Colonic mucosa (tissue), 4 donors: Measurements from ENCODE around the gene MYH9. TPM values are rescaled to one million over a fixed set of nuclear protein-coding genes. Genes with fewer than 3 reads are reported as not detected.

Experiments used
- DNase-seq: peaks from one replicate; pipeline ENCODE4 v3.0.0-alpha.2; 2020
- H3K27ac ChIP-seq: fragments of 200-600 bp; one replicate; pipeline ENCODE4 v1.8.0; 2021
- H3K27me3 ChIP-seq: fragments of 200-600 bp; one replicate; pipeline ENCODE4 v1.8.0; 2021
- H3K36me3 ChIP-seq: fragments of 200-600 bp; one replicate; pipeline ENCODE4 v1.8.0; 2021
- H3K4me1 ChIP-seq: fragments of 200-600 bp; one replicate; pipeline ENCODE4 v1.8.0; 2021; ENCODE audit warnings: mild to moderate bottlenecking
- H3K4me3 ChIP-seq: fragments of 200-600 bp; one replicate; pipeline ENCODE4 v1.8.0; 2021
- H3K9ac ChIP-seq, 2 donors: one replicate each; pipeline ENCODE4 v1.7.0; 2013; ENCODE audit warnings: control low read depth in 2 of 2, low read depth in 2 of 2, low read length in 2 of 2
- H3K9me3 ChIP-seq: fragments of 200-600 bp; one replicate; pipeline ENCODE4 v1.8.0; 2021
- intact Hi-C: fragments of 100-400 bp; cut with DNase I; formaldehyde crosslinking; loops from one replicate; pipeline ENCODE4 v1.14.1; 2022
- total RNA-seq, 2 donors: library from RNA; stranded (reverse); fragmentation: NEBNext Ultra II Directional in 1 of 2; extraction: Animal tissue kit (Norgen Biotek cat#: 25700) in 1 of 2; gene quantifications; one replicate each; pipeline ENCODE4 v1.2.1, GENCODE V29; 2021
- TF ChIP-seq, protein P1 (sequence below): fragments of 200-600 bp; IDR thresholded peaks from one replicate; pipeline ENCODE4 v1.8.0; 2022; ENCODE audit warnings: antibody characterized with exemption, mild to moderate bottlenecking
- donor health status: healthy.
- donor health status: DM: no; HTN: no; CAD: no.
- donor health status: DM: no; HTN: no; CAD: no.

MYH9 gene
- total RNA-seq, 2 donors from 2014 or later, result 711 to 719 TPM

GRCh38 chr22:36239150-36239400 is 148.7 kb downstream of the MYH9 start:
- H3K27ac ChIP-seq, result peak overlapping the region; percentile 93
- intact Hi-C loops, result loop anchor here (5.0 kb wide), 1 partner anchor 48 kb away; no protein-coding TSS in a partner anchor
- H3K9ac ChIP-seq, result peak overlapping the region; percentile 78 to 98
- no peaks in the 10 kb centered on the region for H3K27me3 ChIP-seq
- peaks cover 18% of the 10 kb centered on the region for H3K4me1 ChIP-seq
- H3K36me3 ChIP-seq, result no peaks in the 10 kb centered on the region
- TF ChIP-seq, protein P1, sequence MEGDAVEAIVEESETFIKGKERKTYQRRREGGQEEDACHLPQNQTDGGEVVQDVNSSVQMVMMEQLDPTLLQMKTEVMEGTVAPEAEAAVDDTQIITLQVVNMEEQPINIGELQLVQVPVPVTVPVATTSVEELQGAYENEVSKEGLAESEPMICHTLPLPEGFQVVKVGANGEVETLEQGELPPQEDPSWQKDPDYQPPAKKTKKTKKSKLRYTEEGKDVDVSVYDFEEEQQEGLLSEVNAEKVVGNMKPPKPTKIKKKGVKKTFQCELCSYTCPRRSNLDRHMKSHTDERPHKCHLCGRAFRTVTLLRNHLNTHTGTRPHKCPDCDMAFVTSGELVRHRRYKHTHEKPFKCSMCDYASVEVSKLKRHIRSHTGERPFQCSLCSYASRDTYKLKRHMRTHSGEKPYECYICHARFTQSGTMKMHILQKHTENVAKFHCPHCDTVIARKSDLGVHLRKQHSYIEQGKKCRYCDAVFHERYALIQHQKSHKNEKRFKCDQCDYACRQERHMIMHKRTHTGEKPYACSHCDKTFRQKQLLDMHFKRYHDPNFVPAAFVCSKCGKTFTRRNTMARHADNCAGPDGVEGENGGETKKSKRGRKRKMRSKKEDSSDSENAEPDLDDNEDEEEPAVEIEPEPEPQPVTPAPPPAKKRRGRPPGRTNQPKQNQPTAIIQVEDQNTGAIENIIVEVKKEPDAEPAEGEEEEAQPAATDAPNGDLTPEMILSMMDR, result no peak
- DNase-seq, result peak; percentile 45
- no peaks in the 10 kb centered on the region for H3K9me3 ChIP-seq
- H3K4me3 ChIP-seq, result peak overlapping the region; percentile 61

DNA sequence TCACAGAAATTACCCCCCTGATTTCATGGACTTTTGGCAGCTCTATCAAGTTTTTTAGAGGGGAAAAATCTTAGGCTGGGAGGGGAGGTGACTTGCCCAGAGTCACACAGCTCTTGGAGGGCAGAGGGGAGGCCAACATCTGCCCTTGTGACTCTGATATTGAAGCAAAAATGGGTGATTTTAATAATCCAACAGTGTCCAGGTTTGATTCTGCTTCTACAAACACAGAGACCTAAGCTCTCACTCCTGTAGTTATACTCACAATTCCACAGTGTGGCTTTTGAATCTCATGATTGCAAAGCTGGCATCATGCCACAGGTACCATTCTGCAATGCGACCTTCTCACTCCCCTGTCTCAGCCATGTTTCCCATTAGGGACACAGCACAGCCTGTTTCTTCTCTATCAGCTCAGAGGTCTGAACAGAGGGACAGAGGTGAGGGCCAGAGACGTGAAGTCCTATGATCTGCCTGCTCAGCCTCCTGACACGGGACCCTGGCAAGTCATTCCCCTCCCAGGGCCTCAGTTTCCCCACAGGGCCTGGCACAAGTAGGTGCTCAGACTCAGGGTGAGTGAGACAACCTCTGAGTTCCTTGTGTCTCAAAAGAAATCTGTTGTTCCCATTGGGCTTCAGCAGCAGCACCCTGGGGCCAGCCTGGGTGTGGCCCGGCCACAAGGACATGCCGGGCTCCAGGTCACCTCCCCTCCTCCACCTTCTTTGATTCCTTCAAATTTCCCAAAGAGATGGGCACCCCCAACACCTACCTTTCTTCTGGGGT is 149.2 kb downstream of the MYH9 start:
- H3K9me3 ChIP-seq, result no peaks in the 10 kb centered on the region
- no peaks in the 10 kb centered on the region for H3K36me3 ChIP-seq
- peaks cover 18% of the 10 kb centered on the region for H3K4me1 ChIP-seq
- intact Hi-C loops, result loop anchor here (5.0 kb wide), 1 partner anchor 49 kb away; no protein-coding TSS in a partner anchor
- H3K4me3 ChIP-seq, result peak overlapping the region; percentile 61
- TF ChIP-seq, protein P1, result no peak
- H3K27ac ChIP-seq, result peak overlapping the region; percentile 93
- no peaks in the 10 kb centered on the region for H3K27me3 ChIP-seq
- peak overlapping the region; percentile 78 to 98 for H3K9ac ChIP-seq
- DNase-seq, result peak; percentile 45

- no peak for DNase-seq
- Histone ChIP-seq H3K27ac (peak overlapping the region; percentile 93), H3K4me1 (peaks cover 18% of the 10 kb centered on the region), H3K4me3 (peak overlapping the region; percentile 61), H3K9ac (peak overlapping the region; percentile 78 to 98), H3K9me3 (no peaks in the 10 kb centered on the region), H3K36me3 (no peaks in the 10 kb centered on the region), H3K27me3 (no peaks in the 10 kb centered on the region)
- intact Hi-C loops, result loop anchor here (5.0 kb wide), 1 partner anchor 50 kb away; no protein-coding TSS in a partner anchor
- TF ChIP-seq, protein P1, result no peak
These were observed 150.1 kb downstream of the MYH9 start for GRCh38 chr22:36237462-36238372.

- TF ChIP-seq, protein P1, result no peak
- H3K36me3 ChIP-seq, result no peaks in the 10 kb centered on the region
- peak overlapping the region; percentile 23 to 70 for H3K9ac ChIP-seq
- H3K27me3 ChIP-seq, result no peaks in the 10 kb centered on the region
- no peak for DNase-seq
- intact Hi-C loops, result loop anchor here (5.0 kb wide), 1 partner anchor 51 kb away; no protein-coding TSS in a partner anchor
- no peaks in the 10 kb centered on the region for H3K9me3 ChIP-seq
- peaks cover 18% of the 10 kb centered on the region for H3K4me1 ChIP-seq
- peak overlapping the region; percentile 61 for H3K4me3 ChIP-seq
- no peak overlapping the region for H3K27ac ChIP-seq
These were observed 151.1 kb downstream of the MYH9 start for GRCh38 chr22:36236388-36237319.
